Measurements from ENCODE around the gene MCRIP1.

Gene MCRIP1

DNA sequence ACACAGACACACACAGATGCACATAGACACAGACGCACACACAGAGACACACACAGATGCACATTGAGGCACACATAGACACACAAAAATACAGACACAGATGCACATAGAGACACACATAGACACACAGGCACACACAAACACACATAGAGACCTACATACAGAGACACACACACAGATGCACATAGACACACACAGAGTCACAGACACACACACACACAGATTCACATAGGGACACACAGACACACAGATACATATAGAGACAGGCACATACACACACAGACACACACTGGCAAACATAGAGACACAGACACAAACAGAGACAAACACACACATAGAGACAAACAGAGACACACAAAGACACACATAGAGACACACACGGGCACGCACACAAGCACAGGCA, 39.0 kb downstream of the MCRIP1 start:
- no peak for DNase-seq (ENCODE audit: extremely low read depth, low read depth)
- TF ChIP-seq, protein P1, sequence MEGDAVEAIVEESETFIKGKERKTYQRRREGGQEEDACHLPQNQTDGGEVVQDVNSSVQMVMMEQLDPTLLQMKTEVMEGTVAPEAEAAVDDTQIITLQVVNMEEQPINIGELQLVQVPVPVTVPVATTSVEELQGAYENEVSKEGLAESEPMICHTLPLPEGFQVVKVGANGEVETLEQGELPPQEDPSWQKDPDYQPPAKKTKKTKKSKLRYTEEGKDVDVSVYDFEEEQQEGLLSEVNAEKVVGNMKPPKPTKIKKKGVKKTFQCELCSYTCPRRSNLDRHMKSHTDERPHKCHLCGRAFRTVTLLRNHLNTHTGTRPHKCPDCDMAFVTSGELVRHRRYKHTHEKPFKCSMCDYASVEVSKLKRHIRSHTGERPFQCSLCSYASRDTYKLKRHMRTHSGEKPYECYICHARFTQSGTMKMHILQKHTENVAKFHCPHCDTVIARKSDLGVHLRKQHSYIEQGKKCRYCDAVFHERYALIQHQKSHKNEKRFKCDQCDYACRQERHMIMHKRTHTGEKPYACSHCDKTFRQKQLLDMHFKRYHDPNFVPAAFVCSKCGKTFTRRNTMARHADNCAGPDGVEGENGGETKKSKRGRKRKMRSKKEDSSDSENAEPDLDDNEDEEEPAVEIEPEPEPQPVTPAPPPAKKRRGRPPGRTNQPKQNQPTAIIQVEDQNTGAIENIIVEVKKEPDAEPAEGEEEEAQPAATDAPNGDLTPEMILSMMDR (IDR thresholded peaks at IDR 0.05; ENCODE audit: low read depth, low read length): no peak

DNA sequence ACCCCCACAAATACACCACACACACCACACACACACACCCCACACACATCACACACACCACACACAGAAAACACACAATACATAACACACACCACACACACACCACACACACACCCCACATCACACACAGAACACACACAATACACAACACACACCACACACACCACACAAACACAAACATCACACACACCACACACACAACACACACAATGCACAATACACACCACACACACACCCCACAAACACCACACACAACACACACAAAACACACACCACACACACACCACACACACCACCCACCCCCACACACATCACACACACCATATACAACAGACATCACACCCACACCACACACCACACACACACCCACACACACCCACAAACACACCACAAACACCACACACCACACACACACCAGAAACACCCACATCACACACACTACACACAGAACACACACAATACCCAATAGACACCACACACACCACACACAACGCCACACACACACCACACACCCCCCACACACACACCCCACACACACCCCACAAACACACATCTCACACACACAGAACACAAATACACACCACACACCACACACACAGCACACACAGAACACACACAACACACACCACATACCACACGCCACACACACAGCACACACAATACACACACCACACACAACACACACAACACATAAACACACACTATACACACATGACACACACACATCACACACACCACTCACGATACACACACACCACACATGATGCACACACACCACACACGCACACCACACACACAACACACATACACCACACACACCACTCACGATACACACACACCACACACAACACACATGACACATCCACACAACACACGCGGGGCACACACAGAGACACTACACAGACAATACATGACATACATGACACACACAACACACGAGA, 40.1 kb downstream of the MCRIP1 start:
- DNase-seq (ENCODE audit: extremely low read depth, low read depth): no peak
- TF ChIP-seq, protein P1 (IDR thresholded peaks at IDR 0.05; ENCODE audit: low read depth, low read length): no peak
